Endothelial cell (in vitro differentiated cells): Measurements from ENCODE around the gene DCTPP1. TPM values are rescaled to one million over a fixed set of nuclear protein-coding genes. Genes with fewer than 3 reads are reported as not detected.
A peak's percentile ranks its signal among the peaks of the same experiment; 100 is the strongest.
"Not testable (repeated sequence)": the region's sequence is repeated elsewhere in the genome, so short reads cannot be mapped to it uniquely, and the experiment has no call there.

ENCODE experiments used
- DNase-seq: peaks from one replicate; pipeline ENCODE4 v3.0.0; 2021; ENCODE audit warnings: low spot score
- H3K27ac Mint-ChIP-seq: one replicate; pipeline ENCODE4 v1.8.0; 2021; ENCODE audit warnings: mixed read lengths, inconsistent platforms; ENCODE audit not compliant: unreplicated experiment
- H3K27me3 Mint-ChIP-seq: one replicate; pipeline ENCODE4 v1.8.0; 2021; ENCODE audit warnings: mild to moderate bottlenecking, moderate library complexity, mixed read lengths, inconsistent platforms; ENCODE audit not compliant: unreplicated experiment
- H3K36me3 Mint-ChIP-seq: one replicate; pipeline ENCODE4 v1.8.0; 2021; ENCODE audit warnings: mild to moderate bottlenecking, low read depth, mixed read lengths, inconsistent platforms; ENCODE audit not compliant: unreplicated experiment
- H3K4me1 Mint-ChIP-seq: one replicate; pipeline ENCODE4 v1.8.0; 2021; ENCODE audit warnings: mild to moderate bottlenecking, mixed read lengths, inconsistent platforms; ENCODE audit not compliant: unreplicated experiment
- H3K4me3 Mint-ChIP-seq: one replicate; pipeline ENCODE4 v1.8.0; 2021; ENCODE audit warnings: mild to moderate bottlenecking, mixed read lengths, inconsistent platforms; ENCODE audit not compliant: unreplicated experiment
- H3K9me3 Mint-ChIP-seq: one replicate; pipeline ENCODE4 v1.8.0; 2021; ENCODE audit warnings: mixed read lengths, inconsistent platforms; ENCODE audit not compliant: unreplicated experiment
- long read RNA-seq: library from polyadenylated mRNA; unstranded; transcript quantifications from one replicate; pipeline ENCODE4 v2.0.0, GENCODE V29; 2020; ENCODE audit not compliant: unreplicated experiment
- total RNA-seq: library from RNA; stranded (reverse); fragmentation: NEBNext Ultra II Directional; extraction: Animal tissue kit (Norgen Biotek cat#: 25700); gene quantifications from one replicate; pipeline ENCODE4 v1.2.1, GENCODE V29; 2021; ENCODE audit not compliant: unreplicated experiment
- TF ChIP-seq, protein P1 (sequence below): fragments of 200-600 bp; sonication (generic); IDR thresholded peaks from one replicate; pipeline ENCODE4 v1.5.0; 2021; ENCODE audit warnings: antibody characterized with exemption; ENCODE audit not compliant: unreplicated experiment

The DCTPP1 gene
- total RNA-seq = 61.1 TPM
- long read RNA-seq, transcript DCTPP1-204 (2 exons, 853 nt) = minor isoform, 7 of 75 reads
- long read RNA-seq, transcript DCTPP1-201 (3 exons, 1,222 nt) = major isoform, 65 of 75 reads
- long read RNA-seq, partial matches to known transcripts = 2 of 75 reads
- long read RNA-seq, other reads (novel, unspliced or antisense) = 1 of 75 reads

DNA sequence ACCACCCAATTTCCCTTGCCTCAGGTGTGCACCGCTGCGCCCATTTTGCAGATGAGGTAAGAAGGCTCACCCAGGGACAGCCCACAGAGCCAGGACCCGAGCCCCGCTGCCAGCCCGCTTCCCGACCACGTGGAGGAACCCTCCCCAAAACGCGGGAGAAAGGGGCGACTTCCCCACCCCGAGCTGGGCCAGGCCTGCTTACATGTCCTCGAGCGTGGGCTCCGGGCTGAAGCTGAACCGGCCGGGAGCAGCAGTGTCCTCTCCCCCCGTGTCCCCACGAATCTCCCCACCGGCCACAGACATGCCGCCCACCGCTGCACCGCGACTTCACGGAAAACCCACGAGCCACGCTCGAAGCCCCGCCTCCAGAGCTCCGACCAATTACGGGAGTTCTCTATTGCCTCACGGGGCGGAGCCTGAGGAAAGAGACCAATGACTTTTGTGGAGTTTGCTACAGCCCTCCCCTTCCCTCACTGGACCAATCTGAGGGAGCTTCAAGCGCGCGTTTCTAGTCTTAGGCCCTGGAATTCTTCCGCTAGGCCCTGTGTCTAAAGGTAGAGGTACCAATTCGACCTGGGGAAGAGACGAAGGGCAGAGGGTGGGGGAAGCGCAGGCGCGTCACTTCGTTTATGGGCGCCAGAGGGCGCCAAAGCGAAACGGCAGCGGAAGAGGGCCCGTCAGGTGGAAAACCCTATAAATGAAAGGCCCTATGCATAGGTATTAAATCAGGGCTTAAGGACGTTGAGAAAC, at the start of gene DCTPP1:
DCTPP1 (minus strand) TSS at position 353 of the 750 bp plus-strand sequence; CDS start at position 303, 50 bp downstream.
- Mint-ChIP-seq H3K4me1 (peaks cover 23% of the 10 kb centered on the region), H3K4me3 (no peak within 1 kb of the TSS), H3K27me3 (peaks cover 10% of the 10 kb centered on the region), H3K27ac (no peak within 1 kb of the TSS), H3K36me3 (peaks cover 12% of the 10 kb centered on the region), H3K9me3 (no peaks in the 10 kb centered on the region)
- DNase-seq = peak; percentile 84
- TF ChIP-seq, protein P1, sequence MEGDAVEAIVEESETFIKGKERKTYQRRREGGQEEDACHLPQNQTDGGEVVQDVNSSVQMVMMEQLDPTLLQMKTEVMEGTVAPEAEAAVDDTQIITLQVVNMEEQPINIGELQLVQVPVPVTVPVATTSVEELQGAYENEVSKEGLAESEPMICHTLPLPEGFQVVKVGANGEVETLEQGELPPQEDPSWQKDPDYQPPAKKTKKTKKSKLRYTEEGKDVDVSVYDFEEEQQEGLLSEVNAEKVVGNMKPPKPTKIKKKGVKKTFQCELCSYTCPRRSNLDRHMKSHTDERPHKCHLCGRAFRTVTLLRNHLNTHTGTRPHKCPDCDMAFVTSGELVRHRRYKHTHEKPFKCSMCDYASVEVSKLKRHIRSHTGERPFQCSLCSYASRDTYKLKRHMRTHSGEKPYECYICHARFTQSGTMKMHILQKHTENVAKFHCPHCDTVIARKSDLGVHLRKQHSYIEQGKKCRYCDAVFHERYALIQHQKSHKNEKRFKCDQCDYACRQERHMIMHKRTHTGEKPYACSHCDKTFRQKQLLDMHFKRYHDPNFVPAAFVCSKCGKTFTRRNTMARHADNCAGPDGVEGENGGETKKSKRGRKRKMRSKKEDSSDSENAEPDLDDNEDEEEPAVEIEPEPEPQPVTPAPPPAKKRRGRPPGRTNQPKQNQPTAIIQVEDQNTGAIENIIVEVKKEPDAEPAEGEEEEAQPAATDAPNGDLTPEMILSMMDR = peak; percentile 84

GRCh38 chr16:30478766-30479478, 49.1 kb upstream of the DCTPP1 start:
- TF ChIP-seq, protein P1 = no peak
- H3K27ac Mint-ChIP-seq = no peak overlapping the region
- no peak overlapping the region for H3K4me3 Mint-ChIP-seq
- no peak for DNase-seq
- H3K9me3 Mint-ChIP-seq = no peaks in the 10 kb centered on the region
- H3K4me1 Mint-ChIP-seq = no peaks in the 10 kb centered on the region
- H3K27me3 Mint-ChIP-seq = peaks cover 2% of the 10 kb centered on the region
- H3K36me3 Mint-ChIP-seq = no peaks in the 10 kb centered on the region

- H3K9me3 Mint-ChIP-seq, H3K36me3 Mint-ChIP-seq, H3K27ac Mint-ChIP-seq, H3K4me3 Mint-ChIP-seq, H3K27me3 Mint-ChIP-seq, DNase-seq, H3K4me1 Mint-ChIP-seq: not testable (repeated sequence)
Measured at GRCh38 chr16:30477773-30478172, 47.9 kb upstream of the DCTPP1 start.

GRCh38 chr16:30476991-30477390, 47.2 kb upstream of the DCTPP1 start:
- DNase-seq = no peak
- Mint-ChIP-seq H3K4me3 (no peak overlapping the region), H3K27ac (no peak overlapping the region), H3K27me3 (peaks cover 2% of the 10 kb centered on the region), H3K4me1 (no peaks in the 10 kb centered on the region), H3K9me3 (no peaks in the 10 kb centered on the region), H3K36me3 (no peaks in the 10 kb centered on the region)
- TF ChIP-seq, protein P1 = no peak

DNA sequence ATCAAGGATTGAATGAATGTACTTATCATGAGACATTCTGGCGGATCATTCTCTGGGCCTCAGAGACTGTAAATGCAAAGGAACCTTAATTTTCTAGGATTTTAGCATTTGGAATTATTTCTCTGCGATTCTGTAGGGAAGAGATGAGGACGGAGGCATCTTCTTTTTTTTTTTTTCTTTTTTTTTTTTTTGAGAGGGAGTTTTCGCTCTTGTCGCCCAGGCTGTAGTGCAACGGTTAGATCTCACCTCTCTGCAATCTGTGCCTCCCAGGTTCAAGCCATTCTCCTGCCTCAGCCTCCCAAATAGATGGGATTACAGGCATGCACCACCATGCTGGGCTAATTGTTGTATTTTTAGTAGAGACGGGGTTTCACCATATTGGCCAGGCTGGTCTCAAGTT, 44.9 kb upstream of the DCTPP1 start:
- H3K27ac Mint-ChIP-seq = no peak overlapping the region
- no peaks in the 10 kb centered on the region for H3K27me3 Mint-ChIP-seq
- no peaks in the 10 kb centered on the region for H3K9me3 Mint-ChIP-seq
- TF ChIP-seq, protein P1 = no peak
- H3K4me1 Mint-ChIP-seq = no peaks in the 10 kb centered on the region
- DNase-seq = no peak
- H3K4me3 Mint-ChIP-seq = no peak overlapping the region
- H3K36me3 Mint-ChIP-seq = no peaks in the 10 kb centered on the region
